Stimulated activated CD8-positive, alpha-beta memory T cell treated with anti-CD3 and anti-CD28 coated beads, Interleukin-4, amount 100 ng/mL, for 4 hours (primary cell): Measurements from ENCODE around the gene CR1L.
"Not testable (repeated sequence)": the region's sequence is repeated elsewhere in the genome, so short reads cannot be mapped to it uniquely, and the experiment has no call there.

Source experiments
- DNase-seq, 2 donors: peaks; one replicate each; pipeline ENCODE4 v3.0.0-alpha.2; 2020; ENCODE audit warnings: low read depth in 2 of 2, low spot score in 1 of 2

CR1L gene

DNA sequence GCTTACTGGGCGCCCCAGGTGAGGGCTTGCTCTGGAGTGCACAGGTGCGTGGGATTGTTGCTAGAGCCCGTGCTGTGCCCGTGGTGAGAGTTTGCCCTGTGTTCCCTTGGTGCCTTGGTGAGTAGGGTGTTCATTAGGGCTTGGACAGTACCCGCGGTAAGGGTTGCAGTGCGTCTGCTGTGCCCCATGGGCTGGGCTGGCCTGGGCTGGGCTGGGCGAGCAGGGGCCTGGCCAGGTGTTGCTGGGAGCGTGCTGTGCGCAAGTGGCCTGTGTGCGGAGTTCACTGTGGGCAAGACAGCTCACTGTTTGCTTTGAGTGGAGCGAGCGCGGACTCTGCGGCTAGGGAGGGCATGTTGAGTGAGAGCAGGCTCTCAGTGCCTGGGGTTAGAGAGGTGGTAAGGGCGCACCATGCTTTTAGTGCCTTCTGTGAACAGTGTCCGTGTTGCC is 725 bp downstream of the CR1L start:
- no peak for DNase-seq

DNA sequence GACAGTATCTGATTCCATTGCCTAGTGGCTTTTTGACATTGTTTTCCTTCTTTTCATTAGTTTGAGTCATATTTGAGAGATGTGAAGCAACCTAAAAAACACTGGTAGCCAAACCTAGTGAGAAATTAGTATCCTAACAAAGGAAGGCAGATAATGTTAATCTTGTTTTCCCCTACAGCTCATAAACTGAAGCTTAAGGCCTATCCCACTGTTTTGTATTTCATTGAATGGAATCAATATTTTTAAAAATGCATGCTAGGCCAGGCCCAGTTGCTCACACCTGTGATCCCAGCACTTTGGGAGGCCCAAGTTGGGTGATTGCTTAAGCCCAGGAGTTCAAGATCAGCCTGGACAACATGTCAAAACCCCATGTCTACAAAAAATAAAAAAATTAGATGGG is 1.2 kb downstream of the CR1L start:
- no peak for DNase-seq

DNA sequence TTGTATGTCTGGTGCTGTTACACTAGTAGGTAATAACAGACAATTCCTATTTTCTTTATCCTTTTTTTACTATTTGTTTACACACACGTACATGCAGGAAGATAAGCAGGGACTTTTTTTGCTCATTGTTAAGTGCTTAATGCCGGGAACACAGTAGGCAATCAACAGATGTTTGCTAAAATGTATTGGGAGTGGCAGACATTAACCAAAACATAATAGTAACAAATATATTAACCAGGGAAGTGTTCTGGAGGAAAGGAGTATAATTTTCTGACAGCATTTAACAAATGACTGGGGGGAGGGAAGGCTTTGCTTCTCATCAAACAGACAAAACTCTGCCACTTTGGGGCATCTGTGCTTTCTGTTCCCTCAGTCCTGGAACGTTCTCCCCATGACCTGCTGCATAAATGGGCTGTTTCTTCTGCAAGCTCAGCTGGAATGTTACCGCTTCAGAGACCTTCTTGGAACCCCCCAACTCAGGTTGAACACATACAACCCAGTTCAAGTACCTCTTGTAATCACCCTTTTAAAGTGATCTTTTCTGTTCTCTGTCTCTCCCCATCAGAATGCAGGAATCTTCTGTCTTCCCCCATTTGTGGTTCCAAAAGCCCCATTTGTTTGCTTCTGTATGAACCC is 2.1 kb downstream of the CR1L start:
- DNase-seq = no peak

DNA sequence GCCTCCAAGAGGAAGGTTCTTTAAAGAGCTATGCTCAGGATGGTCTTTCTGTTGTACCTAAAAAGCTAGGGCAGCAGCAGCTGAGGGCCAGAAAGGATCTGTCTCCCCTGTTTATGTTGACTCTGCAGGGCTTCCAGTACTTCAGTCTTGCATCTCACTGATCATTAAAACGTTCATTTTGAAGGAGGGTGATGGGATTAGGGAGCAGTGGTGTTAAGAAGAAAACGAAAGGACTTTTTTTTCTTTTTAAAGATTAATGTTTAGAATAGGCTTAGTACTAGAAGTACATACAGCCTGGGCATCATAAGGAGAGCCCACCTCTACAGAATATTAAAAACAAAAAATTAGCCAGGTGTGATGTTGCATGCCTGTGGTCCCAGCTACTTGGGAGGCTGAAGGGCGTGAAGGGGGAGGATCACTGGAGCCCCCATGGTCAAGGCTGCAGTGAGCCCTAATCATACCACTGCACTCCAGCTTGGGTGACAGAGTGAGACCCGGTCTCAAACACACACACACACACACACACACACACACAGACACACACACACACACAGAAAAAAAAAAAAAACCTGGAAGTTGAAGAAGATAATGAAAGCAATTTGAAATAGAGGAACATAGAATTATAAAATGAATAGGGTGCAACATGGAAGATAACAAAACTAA is 2.9 kb downstream of the CR1L start:
- no peak for DNase-seq

DNA sequence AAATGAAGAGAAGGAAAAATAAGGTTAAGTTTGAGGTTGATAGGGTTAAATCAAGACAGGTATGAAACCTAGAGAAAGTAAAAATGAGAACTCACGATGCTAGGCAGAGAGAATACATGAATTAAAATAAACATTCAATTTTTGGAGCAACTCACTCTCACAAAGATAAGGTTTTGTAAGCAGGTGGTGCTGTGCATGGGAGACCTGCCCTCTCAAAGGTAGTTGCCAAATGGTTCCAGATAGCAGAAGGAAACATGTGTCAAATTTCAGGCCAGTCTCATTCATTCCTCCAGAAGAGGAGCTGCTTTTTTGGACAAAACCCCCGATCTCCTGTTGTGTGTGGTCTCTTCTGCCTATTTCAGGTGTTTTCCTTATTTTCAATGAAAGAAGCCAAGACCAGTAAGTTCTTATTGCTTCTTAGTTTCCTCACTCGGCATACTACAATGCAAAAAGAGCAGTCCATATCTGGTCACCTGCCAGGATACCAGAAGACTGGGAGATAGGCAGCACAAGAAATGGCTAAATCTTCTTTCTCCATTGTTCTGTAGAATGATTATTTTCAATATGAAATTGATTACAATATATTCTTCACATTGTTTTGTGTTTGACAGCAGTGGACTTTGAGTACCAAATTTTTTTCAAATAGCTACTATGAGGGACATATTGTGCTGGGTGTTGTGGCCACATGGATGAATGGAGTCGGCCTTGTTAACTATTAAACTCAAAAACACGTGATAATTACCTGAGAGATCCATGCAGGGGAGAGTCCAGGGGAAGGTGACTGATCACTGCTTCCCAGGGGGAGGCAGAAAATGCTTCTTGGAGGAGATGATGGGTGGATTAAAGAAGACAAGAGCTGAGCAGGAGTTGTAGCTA is 3.6 kb downstream of the CR1L start:
- no peak for DNase-seq

DNA sequence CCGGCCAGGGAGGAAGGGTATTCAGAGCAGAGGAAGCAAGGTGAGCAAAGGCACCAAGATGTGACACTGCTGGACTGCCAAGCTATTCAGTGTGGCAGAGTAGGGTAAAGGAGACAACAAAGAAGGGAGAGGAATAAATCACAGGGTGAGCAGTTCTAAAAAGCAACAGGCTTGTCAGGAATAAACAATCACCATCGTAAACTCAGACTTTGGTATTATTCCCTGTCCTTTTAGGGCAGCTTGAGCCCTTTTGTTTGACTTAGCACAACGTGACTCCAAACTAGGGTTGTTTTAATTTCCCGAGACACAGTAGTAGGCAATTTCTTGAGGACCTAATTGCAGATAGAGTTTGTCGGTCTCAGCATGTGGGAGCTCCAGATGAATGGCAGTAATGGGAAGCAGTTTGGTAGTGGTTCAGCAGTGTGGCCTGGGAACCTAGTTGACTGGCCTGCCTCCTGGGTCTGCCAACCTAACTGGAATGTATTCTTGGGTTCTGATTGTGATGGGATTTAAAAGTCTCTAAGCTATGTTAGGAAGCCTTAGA is 4.3 kb downstream of the CR1L start:
- no peak for DNase-seq

DNA sequence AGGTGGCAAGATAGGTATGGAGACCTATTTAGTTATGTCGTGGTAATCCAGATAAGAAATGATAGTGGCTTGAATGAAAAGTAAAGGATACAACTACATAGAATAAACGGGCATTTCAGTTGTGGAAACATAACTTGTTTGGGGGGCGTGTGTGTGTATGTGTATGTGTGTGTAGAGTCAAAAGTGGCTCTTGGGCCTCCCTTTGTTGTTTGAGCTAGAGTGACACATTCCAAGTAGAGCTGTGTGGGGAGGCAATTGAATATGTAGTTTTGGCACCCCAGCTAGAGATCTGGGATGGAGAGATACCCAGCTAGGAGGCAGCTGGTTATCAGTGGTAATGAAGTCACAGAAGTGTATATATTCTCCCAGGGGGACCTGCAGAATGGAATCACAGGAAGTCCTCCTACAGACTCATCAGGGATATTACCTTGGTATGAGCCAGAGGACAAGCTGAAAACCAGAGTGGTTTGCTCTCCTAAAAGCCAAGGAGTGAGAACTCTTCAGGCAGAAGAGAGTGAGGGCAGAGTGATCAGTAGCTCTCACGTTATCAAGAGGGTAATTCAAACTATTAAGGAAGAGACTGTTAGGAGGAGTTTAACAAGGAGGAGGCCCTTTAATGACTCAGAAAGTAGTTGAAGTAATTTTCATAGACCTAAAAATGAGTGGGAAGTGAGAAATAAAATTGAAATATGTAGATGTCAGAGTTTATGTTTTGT is 5.1 kb downstream of the CR1L start:
- DNase-seq = no peak

DNA sequence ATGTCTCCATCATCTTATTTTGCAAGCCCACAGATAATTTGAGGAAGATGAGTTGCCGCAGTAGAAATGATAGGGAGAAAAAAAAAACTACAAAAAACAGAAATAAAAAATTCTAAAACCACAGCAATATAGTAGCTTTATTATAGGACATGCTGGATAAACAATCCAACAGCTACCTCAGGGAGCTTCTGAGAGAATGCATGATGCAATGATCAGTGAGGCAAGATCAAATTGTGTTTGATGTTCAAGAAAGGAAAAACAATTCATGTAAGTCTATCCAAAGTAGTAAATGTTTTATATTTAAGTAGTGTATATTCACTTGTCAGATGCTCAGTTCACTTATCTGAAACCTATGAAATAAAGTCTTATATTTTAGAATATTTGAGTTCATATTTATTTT is 6.7 kb downstream of the CR1L start:
- no peak for DNase-seq

DNA sequence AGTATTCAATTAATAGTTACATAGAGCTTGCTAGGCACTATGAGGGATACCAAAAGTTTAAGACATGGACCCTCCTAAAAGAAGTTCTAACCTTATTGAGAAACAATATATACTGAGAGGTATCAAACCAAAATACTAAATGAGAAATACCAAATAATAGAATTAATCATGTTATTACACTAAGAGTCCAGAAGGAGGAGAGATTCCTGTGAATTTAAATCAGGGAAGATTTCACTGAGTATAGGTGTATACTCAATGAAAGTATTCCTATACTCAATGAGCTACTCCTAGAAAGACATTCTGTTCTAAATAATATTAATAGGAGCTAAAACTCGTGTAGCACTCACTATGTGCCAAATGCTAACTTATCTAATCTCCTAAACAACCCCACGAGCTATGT is 9.4 kb downstream of the CR1L start:
- no peak for DNase-seq

DNA sequence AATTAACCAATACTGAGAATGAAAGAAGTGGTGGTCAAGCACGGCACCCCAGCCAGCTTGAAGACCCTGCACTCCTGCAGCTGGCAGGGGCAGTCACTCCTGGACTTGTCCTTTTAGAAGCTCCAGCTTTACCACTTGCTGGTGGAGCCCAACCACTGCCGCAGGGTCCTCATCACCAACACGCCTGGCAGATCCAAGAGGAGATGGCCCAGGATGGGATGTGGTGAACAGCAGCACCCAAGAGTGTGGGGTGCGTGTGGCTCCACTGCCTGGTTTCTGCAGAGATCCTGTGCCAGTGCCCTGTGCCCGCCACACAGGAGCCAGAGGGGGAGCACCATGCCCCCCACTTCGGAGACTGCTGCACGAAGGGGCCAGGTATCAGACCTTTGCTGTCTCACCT is 13.5 kb downstream of the CR1L start:
- DNase-seq = no peak

DNA sequence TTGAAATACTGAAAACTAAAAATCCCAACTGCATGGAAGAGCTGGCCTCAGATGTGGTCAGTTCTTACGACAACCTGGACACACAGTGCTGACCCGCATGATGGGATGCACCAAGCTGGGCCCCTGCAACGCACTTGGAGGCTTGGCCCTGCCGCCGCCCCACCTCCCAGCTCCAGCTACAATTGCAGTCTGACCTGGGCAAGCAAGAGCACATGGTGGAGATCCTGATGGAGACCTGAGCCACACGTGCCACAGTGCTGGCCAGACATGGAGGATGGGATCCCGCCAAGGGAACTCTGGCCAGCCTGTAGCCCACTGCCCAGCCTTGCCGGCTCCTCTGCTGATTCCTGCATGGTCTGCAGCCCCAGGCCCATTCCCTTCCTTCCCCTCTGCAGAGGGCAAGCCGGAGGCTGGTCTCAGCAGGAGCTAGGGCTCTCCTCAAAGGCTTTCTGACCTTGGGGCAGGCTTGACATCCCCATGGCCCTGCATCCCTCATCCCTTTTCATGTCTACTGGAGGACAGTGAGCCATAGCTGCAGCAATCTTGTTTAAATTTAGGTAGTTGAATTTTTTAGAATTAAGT is 14.1 kb downstream of the CR1L start:
- no peak for DNase-seq

DNA sequence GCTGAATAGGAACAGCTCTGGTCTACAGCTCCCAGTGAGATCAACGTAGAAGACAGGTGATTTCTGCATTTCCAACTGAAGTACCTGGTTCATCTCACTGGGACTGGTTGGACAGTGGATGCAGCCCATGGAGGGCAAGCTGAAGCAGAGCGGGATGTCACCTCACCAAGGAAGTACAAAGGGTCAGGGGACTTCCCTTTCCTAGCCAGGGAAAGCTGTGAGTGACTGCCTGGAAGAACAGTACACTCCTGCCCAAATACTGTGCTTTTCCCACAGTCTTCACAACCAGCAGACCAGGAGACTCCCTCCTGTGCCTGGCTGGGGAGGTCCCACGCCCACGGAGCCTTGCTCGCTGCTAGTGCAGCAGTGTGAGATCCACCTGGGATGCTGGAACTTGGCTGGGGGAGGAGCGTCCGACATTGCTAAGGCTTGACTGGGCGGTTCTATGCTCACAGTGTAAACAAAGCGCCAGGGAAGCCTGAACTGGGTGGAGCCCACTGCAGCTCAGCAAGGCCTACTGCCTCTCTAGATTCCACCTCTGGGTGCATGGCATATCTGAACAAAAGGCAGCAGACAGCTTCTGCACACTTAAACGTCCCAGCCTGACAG is 14.7 kb downstream of the CR1L start:
- DNase-seq = no peak

DNA sequence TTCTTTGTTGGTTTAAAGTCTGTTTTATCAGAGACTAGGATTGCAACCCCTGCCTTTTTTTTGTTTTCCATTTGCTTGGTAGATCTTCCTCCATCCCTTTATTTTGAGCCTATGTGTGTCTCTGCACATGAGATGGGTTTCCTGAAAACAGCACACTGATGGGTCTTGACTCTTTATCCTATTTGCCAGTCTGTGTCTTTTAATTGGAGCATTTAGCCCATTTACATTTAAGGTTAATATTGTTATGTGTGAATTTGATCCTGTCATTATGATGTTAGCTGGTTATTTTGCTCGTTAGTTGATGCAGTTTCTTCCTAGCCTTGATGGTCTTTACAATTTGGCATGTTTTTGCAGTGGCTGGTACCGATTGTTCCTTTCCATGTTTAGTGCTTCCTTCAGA is 16.5 kb downstream of the CR1L start:
- not testable (repeated sequence) for DNase-seq

DNA sequence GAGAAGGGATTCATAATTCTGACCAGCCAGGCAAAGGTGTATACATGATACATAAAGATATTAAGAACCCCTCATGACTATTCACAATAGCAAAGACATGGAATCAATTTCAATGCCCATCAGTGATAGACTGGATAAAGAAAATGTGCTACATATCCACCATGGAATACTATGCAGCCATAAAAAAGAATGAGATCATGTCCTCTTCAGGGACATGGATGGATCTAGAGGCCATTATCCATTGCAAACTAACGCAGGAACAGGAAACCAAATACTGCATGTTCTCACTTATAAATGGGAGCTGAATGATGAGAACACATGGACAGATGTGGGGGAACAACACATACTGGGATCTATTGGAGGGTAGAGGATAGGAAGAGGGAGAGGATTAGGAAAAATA is 21.4 kb downstream of the CR1L start:
- no peak for DNase-seq

DNA sequence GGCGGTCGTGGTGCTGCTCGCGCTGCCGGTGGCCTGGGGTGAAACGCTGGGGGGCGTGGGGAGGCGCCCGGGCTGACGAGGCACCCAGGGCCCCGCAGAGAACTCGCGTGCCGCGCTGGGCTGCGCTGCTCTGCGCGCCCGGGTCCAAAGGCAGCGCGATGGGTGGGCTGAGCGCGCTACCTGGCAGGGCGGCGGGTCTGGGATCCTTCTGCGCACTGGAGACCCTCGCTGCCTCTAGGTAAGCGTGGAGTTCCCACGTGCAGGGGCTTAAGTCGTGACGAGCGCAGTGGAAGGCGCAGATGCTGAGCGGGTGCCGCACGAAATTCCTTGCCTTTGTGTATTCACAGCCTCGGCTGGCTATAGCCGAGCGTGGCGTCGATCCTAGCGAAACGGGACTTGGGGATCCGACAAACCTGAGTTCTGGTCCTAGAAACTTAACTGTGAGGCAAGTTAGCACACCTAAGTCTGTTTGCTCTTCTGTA is 24.6 kb downstream of the CR1L start:
- no peak for DNase-seq

DNA sequence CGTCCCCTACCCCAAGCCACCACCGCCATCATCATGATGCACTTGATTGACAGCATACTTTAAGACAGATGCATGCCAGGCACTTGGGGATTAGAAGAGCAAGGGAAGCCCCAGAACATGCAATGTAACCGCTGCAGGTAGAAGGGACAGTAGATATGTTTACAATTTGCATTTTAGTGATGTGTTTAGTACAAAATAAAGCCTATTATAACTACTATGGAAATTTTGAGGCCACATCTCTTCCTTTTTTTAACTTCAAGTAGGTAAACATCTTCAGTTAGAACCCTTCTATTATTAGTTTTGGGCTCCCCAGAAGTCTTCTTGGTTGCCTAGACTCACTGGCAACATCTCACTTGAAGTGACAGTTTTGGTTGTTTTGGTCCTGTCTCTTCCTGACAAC is 25.3 kb downstream of the CR1L start:
- no peak for DNase-seq

DNA sequence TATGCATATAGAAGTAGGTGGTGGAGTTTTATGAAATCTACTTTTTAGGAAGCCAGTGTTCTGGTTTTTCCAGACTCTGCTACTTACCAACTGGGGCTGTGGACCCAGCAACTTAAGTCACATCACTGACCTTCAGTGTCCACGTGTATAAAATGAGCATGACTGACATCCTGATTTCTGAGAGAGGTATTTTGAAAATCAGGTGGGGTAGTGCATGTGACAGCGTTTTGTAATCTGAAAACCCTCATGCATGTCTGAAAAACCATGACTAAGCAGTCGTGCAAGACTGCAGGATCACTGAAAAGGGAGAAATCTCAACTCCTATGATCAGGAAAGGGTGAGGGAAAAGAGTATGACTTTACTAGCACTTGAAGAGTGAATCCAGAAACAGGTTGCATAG is 26.1 kb downstream of the CR1L start:
- no peak for DNase-seq

DNA sequence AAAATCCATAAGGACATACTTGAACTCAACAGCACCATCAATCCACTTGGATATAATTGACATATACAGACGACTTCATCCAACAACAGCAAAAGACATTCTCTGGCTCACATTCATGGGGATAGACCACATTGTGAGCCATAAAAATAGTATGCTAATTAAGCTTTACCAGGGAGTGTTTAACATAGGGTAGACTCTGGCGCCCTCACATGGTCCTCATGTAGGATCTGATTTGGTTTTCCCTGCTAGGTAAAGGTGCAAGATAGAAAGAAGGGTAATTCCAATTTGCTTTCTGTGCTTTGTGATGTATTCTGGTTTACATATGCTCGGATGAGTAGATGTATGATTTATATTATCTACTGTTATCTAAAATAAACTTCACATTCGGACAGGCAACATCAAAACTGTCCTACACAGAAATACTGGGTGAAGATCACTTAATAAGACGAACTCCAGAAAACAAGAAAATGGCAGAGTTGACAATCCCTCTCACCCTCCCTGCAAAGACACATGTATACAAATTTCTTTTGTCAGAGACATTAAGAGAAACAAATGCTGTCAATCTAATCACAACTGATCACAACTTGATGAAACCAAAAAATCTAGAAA is 27.7 kb downstream of the CR1L start:
- no peak for DNase-seq

DNA sequence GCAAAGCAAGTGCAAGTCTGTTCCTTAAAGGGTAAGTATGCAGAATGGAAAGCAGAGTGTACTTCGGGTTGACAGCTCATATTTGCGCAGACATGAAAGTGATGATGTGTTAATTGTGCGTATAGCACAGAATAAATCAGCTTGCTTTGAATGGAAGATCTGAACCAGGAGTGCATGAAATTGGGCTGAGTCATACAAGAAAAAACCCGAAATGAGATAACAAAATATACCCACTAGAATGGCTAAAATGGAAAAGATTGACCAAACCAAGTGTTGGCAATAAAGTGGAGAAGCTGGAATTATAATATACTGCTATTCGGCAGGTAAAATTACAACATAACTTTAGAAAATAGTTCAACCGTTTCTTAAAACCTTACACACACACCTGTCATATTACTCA is 28.5 kb downstream of the CR1L start:
- DNase-seq = no peak

DNA sequence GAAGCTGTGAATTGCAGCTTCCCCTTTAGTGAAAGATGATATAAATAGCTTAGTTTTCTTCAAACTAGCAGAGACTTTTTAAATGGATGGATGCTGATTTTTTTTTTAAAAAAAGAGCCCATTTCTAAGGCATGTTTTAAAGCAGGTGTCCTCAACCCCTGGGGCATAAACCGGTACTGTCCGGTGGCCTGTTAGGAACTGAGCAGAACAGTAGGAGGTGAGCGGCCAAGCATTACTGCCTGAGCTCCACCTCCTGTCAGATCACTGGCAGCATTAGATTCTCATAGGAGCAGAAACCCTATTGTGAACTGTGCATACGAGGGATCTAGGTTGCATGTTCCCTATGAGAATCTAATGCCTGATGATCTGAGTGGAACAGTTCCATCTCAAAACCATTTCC is 31.2 kb downstream of the CR1L start:
- DNase-seq = no peak
